IMR-90 (cell line): ENCODE data around the gene LRRTM4.

Experiments
- CHD1 ChIP-seq: IDR thresholded peaks from 2 replicates; pipeline ENCODE4 v1.6.1; 2012; ENCODE audit warnings: low read depth, low read length, improper control_type of control experiment
- CTCF ChIP-seq: conservative IDR thresholded peaks from 2 replicates; pipeline ENCODE4 v1.5.1; 2012; ENCODE audit warnings: mild to moderate bottlenecking, low read depth, low read length, improper control_type of control experiment
- FOS ChIP-seq: fragments of 150-350 bp; IDR thresholded peaks from 2 replicates; pipeline ENCODE4 v1.6.1; 2016; ENCODE audit warnings: low read depth, low read length
- MXI1 ChIP-seq: IDR thresholded peaks from 2 replicates; pipeline ENCODE4 v1.6.1; 2012; ENCODE audit warnings: low read depth, mild to moderate bottlenecking, low read length, moderate library complexity, borderline replicate concordance
- POLR2A ChIP-seq: IDR thresholded peaks from 2 replicates; pipeline ENCODE4 v1.6.1; 2012; ENCODE audit warnings: mild to moderate bottlenecking, low read depth, low read length
- RCOR1 ChIP-seq: IDR thresholded peaks from 2 replicates; pipeline ENCODE4 v1.6.1; 2012; ENCODE audit warnings: mild to moderate bottlenecking, low read length, improper control_type of control experiment; ENCODE audit not compliant: insufficient replicate concordance
- RFX5 ChIP-seq: IDR thresholded peaks from 2 replicates; pipeline ENCODE4 v1.8.0; 2012; ENCODE audit warnings: low read depth, mild to moderate bottlenecking, low read length, moderate library complexity
- SMC3 ChIP-seq: fragments of 150-350 bp; IDR thresholded peaks from 2 replicates; pipeline ENCODE4 v1.6.1; 2016; ENCODE audit warnings: low read depth, mild to moderate bottlenecking, antibody characterized with exemption, low read length, moderate library complexity
- TF ChIP-seq, protein P1 (sequence below): fragments of 150-350 bp; IDR thresholded peaks from 2 replicates; pipeline ENCODE4 v1.6.1; 2016; ENCODE audit warnings: low read depth, mild to moderate bottlenecking, low read length, moderate library complexity, borderline replicate concordance
- TF ChIP-seq, protein P2 (sequence below): fragments of 150-350 bp; IDR thresholded peaks from 2 replicates; pipeline ENCODE4 v1.6.1; 2017; ENCODE audit warnings: mild to moderate bottlenecking, antibody characterized with exemption, low read length, low read depth

DNA sequence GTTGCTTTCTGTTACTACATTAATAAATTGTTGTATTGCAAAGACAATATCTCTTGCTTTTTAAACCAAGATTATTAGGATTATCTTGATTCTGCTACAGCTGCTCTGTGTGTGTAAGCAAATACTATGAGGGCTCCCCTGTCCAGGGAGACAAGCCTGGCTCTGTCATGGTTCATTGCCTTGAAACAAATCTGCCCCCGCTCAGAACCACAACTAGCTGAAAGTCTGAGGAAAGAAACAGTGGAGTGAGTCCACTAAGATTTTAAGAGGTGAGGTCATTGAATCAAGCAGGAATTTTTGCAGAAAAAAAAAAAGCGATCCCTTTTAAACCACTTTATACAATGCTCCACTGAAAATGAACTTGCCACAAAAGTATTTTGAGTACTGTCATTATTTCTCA lies 30.8 kb upstream of the LRRTM4 start:
- TF ChIP-seq CTCF (no peak), RCOR1 (no peak), MXI1 (no peak), POLR2A (no peak), SMC3 (no peak), RFX5 (no peak), CHD1 (no peak), FOS (no peak)
- TF ChIP-seq, protein P1, sequence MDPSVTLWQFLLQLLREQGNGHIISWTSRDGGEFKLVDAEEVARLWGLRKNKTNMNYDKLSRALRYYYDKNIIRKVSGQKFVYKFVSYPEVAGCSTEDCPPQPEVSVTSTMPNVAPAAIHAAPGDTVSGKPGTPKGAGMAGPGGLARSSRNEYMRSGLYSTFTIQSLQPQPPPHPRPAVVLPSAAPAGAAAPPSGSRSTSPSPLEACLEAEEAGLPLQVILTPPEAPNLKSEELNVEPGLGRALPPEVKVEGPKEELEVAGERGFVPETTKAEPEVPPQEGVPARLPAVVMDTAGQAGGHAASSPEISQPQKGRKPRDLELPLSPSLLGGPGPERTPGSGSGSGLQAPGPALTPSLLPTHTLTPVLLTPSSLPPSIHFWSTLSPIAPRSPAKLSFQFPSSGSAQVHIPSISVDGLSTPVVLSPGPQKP = no peak
- TF ChIP-seq, protein P2, sequence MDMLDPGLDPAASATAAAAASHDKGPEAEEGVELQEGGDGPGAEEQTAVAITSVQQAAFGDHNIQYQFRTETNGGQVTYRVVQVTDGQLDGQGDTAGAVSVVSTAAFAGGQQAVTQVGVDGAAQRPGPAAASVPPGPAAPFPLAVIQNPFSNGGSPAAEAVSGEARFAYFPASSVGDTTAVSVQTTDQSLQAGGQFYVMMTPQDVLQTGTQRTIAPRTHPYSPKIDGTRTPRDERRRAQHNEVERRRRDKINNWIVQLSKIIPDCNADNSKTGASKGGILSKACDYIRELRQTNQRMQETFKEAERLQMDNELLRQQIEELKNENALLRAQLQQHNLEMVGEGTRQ = no peak
